T-helper 2 cell (primary cell): ENCODE results near the gene LAMA4.

Source experiments
- DNase-seq, 5 experiments: peaks; one replicate each; pipeline versions ENCODE4 v3.0.0 to v3.0.0-alpha.2; 2012 to 2022

Gene LAMA4

GRCh38 chr6:112181130-112181529 is 73.2 kb downstream of the LAMA4 start:
- no peak for DNase-seq

DNA sequence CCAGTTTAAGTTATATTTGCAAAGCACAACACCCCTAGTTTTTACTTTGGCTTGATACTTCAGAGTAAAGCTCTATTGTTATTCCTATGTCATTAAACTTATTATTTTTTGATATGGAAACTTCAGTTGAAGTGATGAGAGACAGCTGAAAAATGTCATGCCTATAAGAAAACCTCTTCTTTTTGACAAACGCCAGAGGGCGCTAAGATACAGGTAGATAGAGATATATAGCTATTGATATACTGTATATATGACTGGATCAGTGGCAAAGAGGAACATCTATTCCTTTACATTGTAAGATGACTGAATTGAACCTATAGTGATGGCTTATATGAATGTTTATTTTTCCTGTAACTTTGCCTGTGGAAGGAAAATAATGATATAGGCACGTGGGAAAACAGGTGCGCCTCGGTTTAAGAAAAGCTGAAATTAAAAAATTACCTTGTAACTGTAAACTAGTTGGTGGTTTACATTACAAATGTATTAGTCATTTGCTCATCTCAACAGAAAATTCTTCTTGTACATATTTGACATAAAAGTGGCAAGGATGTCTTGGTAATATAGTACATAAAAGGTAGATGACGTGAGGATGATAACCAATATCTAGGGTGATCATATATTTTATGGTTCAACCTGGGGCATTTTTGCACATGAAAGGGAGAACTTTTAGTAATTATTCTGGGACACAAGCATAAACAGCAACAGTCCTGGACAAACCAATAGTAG is 74.1 kb downstream of the LAMA4 start:
- peak in 3 of 5 experiments; percentile 18 to 81 (median 49) for DNase-seq

- no peak for DNase-seq
These were observed 74.7 kb downstream of the LAMA4 start for GRCh38 chr6:112179631-112180030.

DNA sequence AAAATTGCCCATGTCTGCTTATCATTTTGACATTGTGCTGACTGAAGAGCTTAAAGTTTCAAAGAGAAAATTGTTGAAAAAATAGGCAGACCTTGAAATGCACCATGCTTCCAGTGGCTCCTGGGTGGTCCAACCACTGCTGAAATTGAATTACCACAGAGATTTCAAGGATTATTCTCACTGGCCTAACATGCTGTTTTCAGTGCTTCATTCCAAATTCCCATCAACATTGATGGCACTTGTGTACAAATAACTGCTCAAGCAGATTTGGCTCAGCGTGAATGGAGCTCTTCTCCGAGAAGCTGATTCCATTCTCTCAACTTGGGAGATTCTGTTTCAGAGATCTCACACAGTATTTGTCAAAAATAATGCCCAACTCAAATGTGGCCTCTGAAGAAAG is 75.5 kb downstream of the LAMA4 start:
- DNase-seq = no peak

GRCh38 chr6:112177092-112177491 is 77.3 kb downstream of the LAMA4 start:
- no peak for DNase-seq

DNA sequence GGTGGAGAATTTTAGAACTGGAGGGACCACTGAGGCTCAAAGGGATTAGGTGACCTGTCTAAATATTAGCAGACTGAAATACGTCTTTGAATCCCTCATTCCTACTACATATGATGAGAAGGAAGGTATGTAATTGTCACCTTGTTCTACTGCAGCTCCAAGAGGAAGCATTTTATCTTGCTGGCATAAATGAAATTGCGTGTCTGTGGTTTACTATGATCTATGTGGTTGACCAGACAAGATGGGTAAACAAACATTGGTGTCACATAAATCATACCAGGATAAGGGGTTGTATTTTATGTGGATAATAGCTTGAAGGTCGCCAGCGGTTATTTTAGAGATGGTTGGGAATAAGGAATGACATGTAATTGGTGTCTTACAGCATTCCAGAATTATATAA is 78.2 kb downstream of the LAMA4 start:
- DNase-seq = peak in 1 of 5 experiments; percentile 4

DNA sequence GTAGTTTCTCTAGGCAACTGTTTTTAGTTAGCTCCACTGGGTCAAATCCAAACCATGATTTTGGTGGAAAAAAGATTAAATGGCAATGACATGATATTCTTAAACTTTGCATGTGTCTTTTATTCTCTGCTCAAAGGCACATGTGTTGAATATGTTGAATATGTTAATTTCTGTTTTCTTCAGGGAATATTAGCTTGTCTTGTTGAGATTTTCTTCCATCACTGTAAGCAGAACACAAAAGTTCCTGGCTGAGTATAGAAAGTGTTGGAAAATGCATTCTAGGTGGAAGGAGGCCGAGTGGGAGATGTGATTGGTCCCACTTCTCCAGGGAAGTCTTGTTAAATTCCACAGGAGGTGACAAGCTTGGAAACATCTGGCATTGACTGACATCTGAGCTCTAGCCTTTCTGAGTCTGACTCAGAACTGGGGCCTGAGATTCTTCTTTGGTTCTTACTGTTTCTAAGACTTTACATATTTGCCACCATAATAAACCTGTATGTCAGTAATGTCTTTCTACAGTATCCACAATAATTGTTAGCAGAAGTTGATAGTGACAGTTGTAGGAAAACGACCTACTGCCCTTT is 81.1 kb downstream of the LAMA4 start:
- DNase-seq = no peak

GRCh38 chr6:112172540-112172939 is 81.8 kb downstream of the LAMA4 start:
- no peak for DNase-seq

GRCh38 chr6:112169541-112169940 is 84.8 kb downstream of the LAMA4 start:
- DNase-seq = no peak

GRCh38 chr6:112163295-112164257 is 90.8 kb downstream of the LAMA4 start:
- DNase-seq = peak; percentile 40 to 70 (median 59)

GRCh38 chr6:112160745-112161144 is 93.6 kb downstream of the LAMA4 start:
- DNase-seq = no peak

DNA sequence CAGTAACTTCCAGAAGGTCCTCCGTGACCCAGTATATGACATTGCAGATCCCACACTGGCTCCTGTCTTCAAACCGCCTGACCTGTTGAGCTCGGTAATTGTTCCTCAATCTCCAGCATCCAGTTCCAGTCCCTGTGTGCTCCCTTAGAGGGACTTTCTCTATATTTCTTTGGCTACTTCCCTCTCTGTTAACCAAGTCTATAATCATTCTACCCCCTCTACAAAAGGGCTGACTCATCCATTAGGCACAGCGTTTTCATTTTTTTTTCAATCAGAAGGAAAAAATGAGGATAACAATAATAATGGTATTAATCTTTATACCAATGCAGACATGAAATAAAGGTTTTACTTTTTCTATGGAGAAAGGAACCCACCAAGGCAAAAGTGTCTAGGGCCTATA is 97.7 kb downstream of the LAMA4 start:
- no peak for DNase-seq

DNA sequence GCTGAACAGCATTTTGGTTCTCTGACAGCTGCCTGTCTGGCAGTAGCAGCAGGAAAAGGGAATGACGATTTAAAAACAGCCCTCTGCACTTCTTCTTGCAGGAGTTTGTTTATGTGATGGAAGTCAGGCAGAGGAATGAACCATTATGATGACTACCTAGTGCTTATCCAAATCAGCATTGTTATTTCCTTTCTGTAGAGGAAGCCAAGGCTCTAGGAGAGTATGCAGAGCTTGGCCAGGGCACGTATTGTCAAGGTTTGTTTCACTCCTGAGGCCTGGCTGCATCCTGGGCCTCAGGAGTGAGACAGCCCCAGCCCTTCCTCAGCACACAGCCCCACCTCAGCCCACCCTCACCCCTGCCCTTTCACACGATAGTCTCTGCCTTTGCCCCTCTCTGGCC is 98.5 kb downstream of the LAMA4 start:
- no peak for DNase-seq

GRCh38 chr6:112154711-112155110 is 99.7 kb downstream of the LAMA4 start:
- DNase-seq = no peak

GRCh38 chr6:112153926-112154607 is 100.3 kb downstream of the LAMA4 start:
- no peak for DNase-seq

DNA sequence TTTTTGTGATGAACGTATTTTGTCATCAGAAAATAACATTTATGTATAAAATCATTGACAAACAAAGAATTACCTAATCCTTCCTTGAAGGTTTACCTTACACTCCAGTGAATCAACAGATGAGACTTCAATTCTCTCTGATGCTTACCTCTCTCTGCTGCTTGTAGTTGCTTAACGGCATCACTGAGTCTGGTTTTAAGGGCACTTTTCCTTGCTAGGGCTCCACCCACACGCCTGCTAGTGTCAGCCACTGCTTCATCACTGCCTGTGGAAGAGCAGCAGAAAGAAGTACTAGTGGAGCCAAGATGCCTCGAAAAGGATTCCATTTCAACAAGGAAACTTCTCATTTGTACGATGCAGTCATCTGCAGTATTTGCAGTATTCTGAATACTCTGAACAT is 104.0 kb downstream of the LAMA4 start:
- DNase-seq = no peak

DNA sequence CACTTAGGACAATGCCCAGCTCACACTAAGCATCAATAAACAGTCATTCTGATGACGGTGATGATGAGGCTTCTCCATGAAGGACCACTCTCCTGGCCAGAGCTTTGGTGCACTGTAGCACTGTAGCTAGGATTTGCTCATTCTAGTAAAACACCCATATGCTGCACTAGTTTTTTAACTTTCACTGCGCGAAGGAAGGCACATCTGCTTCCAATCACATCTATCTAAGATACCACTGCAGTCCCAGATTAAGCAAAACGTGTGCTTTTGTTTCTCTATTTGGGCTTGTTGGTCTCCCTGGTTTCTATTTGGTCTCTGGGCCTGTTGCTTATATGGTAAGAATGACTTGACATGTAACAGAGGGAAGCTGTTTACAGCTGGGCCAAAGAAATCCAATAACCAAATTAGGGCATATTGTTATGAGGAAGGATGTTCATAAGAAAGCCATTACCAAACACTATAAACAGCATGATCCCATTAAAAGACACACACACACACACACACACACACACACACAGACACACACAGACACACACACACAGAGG is 104.6 kb downstream of the LAMA4 start:
- DNase-seq = no peak

DNA sequence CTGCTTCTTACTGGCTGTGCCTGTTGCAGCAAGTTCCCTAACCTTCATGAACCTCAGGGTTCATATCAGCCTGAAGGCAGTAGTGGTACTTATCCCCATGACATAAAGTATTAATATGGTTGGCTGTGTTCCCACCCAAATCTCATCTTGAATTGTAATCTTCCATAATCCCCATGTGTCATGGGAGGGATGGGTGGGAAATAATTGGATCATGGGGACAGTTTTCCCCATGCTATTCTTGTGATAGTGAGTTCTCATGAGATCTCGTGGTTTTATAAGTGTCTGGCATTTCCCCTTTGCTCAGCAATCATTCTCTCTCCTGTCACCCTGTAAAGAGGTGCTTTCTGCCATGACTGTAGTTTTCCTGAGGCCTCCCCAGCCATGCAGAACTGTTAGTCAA is 105.1 kb downstream of the LAMA4 start:
- no peak for DNase-seq

- no peak for DNase-seq
These were observed 106.3 kb downstream of the LAMA4 start for GRCh38 chr6:112148103-112148502.

DNA sequence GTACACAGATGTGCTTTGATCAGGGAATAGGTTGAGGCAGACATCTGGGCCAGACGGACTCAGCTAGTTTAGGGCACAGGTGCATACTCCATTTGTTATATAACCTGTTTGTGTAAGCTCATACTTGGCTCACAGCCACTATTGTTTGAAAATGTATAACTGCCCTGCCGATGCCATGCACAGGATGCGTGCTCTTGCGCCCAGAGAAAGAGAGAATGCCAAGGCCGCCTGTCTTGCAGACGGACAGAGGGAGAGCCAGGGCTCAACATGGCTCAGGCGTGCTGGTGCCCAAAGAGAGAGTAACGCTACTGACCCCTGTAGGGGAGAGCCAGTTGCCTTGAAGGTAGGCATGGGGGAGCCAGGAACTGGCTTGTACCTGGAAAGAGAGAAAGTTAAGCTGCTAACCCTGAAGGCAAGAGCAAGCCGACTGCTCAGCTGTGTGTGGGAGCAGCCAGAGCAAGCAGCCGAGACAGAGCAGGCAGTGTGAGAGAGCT is 109.2 kb downstream of the LAMA4 start:
- DNase-seq = no peak

DNA sequence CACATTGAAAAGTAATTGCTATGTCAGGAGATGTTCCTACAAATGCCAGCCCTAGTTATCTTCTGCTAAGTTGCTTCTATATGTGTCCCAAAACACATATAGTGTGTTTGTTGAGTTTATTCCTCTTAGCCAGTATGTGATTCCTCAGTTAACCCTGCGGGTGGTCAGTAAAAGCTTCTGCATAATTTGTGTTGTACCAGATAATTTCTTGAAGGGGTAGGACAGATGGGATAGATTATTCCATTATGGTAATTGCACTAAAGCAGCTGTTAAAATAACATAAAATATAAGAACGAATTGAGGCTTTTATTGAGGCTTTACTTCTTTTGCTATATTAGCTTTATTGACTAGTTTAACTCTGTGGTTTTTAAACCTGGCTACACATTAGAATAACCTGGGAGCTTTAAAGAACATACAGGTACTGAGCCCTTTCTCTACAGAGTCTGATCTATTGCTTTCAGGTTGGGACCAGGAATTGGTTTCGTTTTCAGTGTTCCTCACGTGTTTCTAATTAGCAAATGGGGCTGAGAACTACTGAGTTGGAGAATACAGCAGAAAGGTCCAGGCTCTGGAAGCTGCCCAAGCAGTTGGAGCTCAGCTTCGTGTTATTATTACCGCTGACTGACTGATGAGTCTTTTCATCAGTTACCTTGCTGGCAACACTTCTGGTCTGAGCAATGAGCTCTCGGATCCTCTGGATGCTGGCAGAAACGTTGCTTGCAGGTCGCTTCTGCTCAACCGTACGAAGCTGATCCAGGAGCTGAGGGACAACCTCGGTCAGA is 110.0 kb downstream of the LAMA4 start:
- DNase-seq = no peak

DNA sequence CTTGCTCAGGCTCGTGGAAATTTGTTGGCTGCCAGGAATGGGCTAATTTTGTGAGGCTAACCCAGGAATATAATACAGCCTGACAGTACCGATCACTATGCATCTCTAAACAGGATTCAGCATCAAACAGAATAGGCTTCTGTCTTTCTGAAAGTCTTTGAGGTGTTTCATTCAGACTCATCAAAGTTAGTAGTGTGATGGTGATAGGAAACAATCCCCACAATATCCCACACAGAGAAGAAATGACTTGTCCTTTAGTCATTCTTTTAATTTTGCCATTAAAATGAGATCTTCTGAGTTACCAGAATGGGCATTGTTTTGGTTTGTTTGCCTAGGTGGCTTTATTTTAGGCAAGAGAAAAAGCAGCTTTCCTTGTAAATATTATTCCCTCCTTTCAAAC is 112.7 kb downstream of the LAMA4 start:
- no peak for DNase-seq
